ENCODE measurements around the gene ACP7.

DNA sequence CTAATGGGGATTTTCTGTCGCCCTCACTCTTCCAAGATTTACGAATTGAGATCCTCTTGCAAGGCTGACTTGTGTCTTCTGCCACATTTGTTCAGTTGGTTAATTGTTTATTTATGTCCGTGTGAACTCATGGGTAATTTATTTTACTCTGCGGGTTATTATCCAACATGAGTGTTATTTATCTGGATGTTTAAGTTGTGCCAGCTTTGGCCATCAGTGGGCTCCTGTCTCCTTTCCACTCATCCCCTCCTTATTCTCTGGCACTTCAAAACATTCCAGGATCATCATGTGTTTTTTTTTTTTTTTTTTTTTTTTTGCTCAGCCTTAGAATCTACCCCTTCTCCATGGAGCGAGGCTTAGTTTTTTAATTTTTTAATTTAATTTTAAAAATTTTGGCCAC is 19.0 kb downstream of the ACP7 start:
- TF ChIP-seq CTCF (IDR thresholded peaks at IDR 0.05) = no peak
- no peak for TF ChIP-seq ZFX (IDR thresholded peaks at IDR 0.05; ENCODE audit: borderline replicate concordance)

Data from 22Rv1 (cell line).